ENCODE results near the gene SLC25A23. TPM values are rescaled to one million over a fixed set of nuclear protein-coding genes. Genes with fewer than 3 reads are reported as not detected.
A peak's percentile ranks its signal among the peaks of the same experiment; 100 is the strongest.

The SLC25A23 gene
- total and polyA plus RNA-seq, 4 donors: 9.3 to 34.6 (median 22.7) TPM

GRCh38 chr19:6424195-6424938 lies 35.2 kb downstream of the SLC25A23 start, which contains the start of gene KHSRP:
Gene KHSRP, minus strand, starts transcription at chr19:6424811. Its CDS starts 110 bp downstream, at chr19:6424701.
- H3K9ac ChIP-seq (ENCODE audit: low read depth in 1 of 2, low read length in 2 of 2): peak within 1 kb of the TSS in 1 of 2 donors; percentile 70

GRCh38 chr19:6423499-6424194 lies 35.9 kb downstream of the SLC25A23 start:
- H3K9ac ChIP-seq (ENCODE audit: low read depth in 1 of 2, low read length in 2 of 2): peak overlapping the region in 1 of 2 donors; percentile 70
- no peaks in the 10 kb centered on the region for H3K9me3 ChIP-seq (ENCODE audit: control insufficient read depth in 4 of 4, low read length in 3 of 4)
- peaks cover 7 to 29% (median 22%) of the 10 kb centered on the region in 4 donors for H3K36me3 ChIP-seq (ENCODE audit: control insufficient read depth in 4 of 4, insufficient read depth in 3 of 4, low read depth in 1 of 4, low read length in 3 of 4)
- peak overlapping the region in 1 of 2 donors; percentile 52 for H3K27ac ChIP-seq (ENCODE audit: low read depth in 1 of 2, low read length in 2 of 2)
- H3K27me3 ChIP-seq (ENCODE audit: control insufficient read depth in 4 of 4, insufficient read depth in 4 of 4, low read length in 3 of 4): no peaks in the 10 kb centered on the region
- H3K4me3 ChIP-seq (ENCODE audit: low read depth in 1 of 3, low read length in 3 of 3): peak overlapping the region; percentile 83 to 94 (median 88)
- DNase-seq (ENCODE audit: low spot score): peak; percentile 57
- TF ChIP-seq RAD21 (IDR thresholded peaks at IDR 0.05) (no peak), HNF4A (conservative IDR thresholded peaks at IDR 0.05) (peak in 1 of 2 donors; percentile 16)
- H3K4me1 ChIP-seq (ENCODE audit: control insufficient read depth in 4 of 4, insufficient read depth in 4 of 4, low read length in 3 of 4): peaks cover 1 to 32% (median 20%) of the 10 kb centered on the region in 4 donors
- 2% methylated on average over 20 of the region's 20 CpGs for WGBS

More at GRCh38 chr19:6424195-6424938, 35.2 kb downstream of the SLC25A23 start, which contains the start of gene KHSRP:
- Histone ChIP-seq H3K27ac (ENCODE audit: low read depth in 1 of 2, low read length in 2 of 2) (peak within 1 kb of the TSS; percentile 52 to 75), H3K4me3 (ENCODE audit: low read depth in 1 of 3, low read length in 3 of 3) (peak within 1 kb of the TSS; percentile 83 to 94 (median 88)), H3K27me3 (ENCODE audit: control insufficient read depth in 4 of 4, insufficient read depth in 4 of 4, low read length in 3 of 4) (no peaks in the 10 kb centered on the region), H3K36me3 (ENCODE audit: control insufficient read depth in 4 of 4, insufficient read depth in 3 of 4, low read depth in 1 of 4, low read length in 3 of 4) (peaks cover 7 to 23% (median 16%) of the 10 kb centered on the region in 4 donors), H3K4me1 (ENCODE audit: control insufficient read depth in 4 of 4, insufficient read depth in 4 of 4, low read length in 3 of 4) (peaks cover 1 to 32% (median 20%) of the 10 kb centered on the region in 4 donors), H3K9me3 (ENCODE audit: control insufficient read depth in 4 of 4, low read length in 3 of 4) (no peaks in the 10 kb centered on the region)
- no peak for DNase-seq (ENCODE audit: low spot score)
- TF ChIP-seq REST (IDR thresholded peaks at IDR 0.05) (no peak), YY1 (IDR thresholded peaks at IDR 0.05) (peak; percentile 3)
- WGBS: under 1% methylated on average over 114 of the region's 114 CpGs

GRCh38 chr19:6421075-6422014 lies 38.2 kb downstream of the SLC25A23 start:
- no peak overlapping the region for H3K4me3 ChIP-seq (ENCODE audit: low read depth in 1 of 3, low read length in 3 of 3)

More at GRCh38 chr19:6421075-6422014, 38.2 kb downstream of the SLC25A23 start:
- H3K9me3 ChIP-seq (ENCODE audit: control insufficient read depth in 4 of 4, low read length in 3 of 4): no peaks in the 10 kb centered on the region
- H3K36me3 ChIP-seq (ENCODE audit: control insufficient read depth in 4 of 4, insufficient read depth in 3 of 4, low read depth in 1 of 4, low read length in 3 of 4): peaks cover 15 to 48% (median 44%) of the 10 kb centered on the region in 4 donors
- no peak overlapping the region for H3K27ac ChIP-seq (ENCODE audit: low read depth in 1 of 2, low read length in 2 of 2)
- no peak for TF ChIP-seq EGR1 (IDR thresholded peaks at IDR 0.05; ENCODE audit: low read depth in 2 of 2)
- TF ChIP-seq CTCF (IDR thresholded peaks at IDR 0.05; ENCODE audit: low read depth, low read length, missing input control): no peak
- H3K9ac ChIP-seq (ENCODE audit: low read depth in 1 of 2, low read length in 2 of 2): no peak overlapping the region
- 89% methylated on average over 20 of the region's 20 CpGs for WGBS
- peaks cover 1 to 32% (median 20%) of the 10 kb centered on the region in 4 donors for H3K4me1 ChIP-seq (ENCODE audit: control insufficient read depth in 4 of 4, insufficient read depth in 4 of 4, low read length in 3 of 4)
- H3K27me3 ChIP-seq (ENCODE audit: control insufficient read depth in 4 of 4, insufficient read depth in 4 of 4, low read length in 3 of 4): no peaks in the 10 kb centered on the region
- DNase-seq (ENCODE audit: low spot score): no peak
